ENCODE measurements around the gene NGRN. TPM values are rescaled to one million over a fixed set of nuclear protein-coding genes. Genes with fewer than 3 reads are reported as not detected.
"Not testable (repeated sequence)": the region's sequence is repeated elsewhere in the genome, so short reads cannot be mapped to it uniquely, and the experiment has no call there.

Gene NGRN
- total RNA-seq, 1 experiment from 2014 or later = 101 TPM

GRCh38 chr15:90294159-90294558 lies 28.7 kb downstream of the NGRN start:
- intact Hi-C loops (cut with micrococcal nuclease; ENCODE audit: unreplicated experiment) = loop anchor here (5.0 kb wide), 1 partner anchor 593 kb away; no protein-coding TSS in a partner anchor
- no TSS peak for BruUV-seq (replicated peaks)
- CTCF ChIA-PET = interaction anchor here (0.8 to 2.4 kb wide), 19 partner anchors 11 to 640 kb away, joined by 3 to 20 read pairs (median 5); partner anchors contain the start of genes CIB1, GDPGP1, IQGAP1 and NGRN
- Histone ChIP-seq H3K27me3 (replicated peaks; ENCODE audit: control insufficient read depth, insufficient read depth, low read length) (no peaks in the 10 kb centered on the region), H3K4me3 (ENCODE audit: low read depth, low read length) (no peak overlapping the region), H3K4me1 (peaks cover 4% of the 10 kb centered on the region; the same call in 1 of the 2 replicates), H3K36me3 (ENCODE audit: control insufficient read depth, insufficient read depth, low read length) (no peaks in the 10 kb centered on the region), H3K9me3 (no peaks in the 10 kb centered on the region)
- no peaks in the 10 kb centered on the region for H3K27me3 Mint-ChIP-seq (ENCODE audit: insufficient read depth, unreplicated experiment)
- no peaks in the 10 kb centered on the region for H3K9me3 Mint-ChIP-seq (ENCODE audit: unreplicated experiment)
- no peak for DNase-seq
- peaks cover 7% of the 10 kb centered on the region for H3K4me1 Mint-ChIP-seq (ENCODE audit: low read depth, unreplicated experiment)
- POLR2A ChIA-PET = no interaction called here
- TF ChIP-seq CTCF (IDR thresholded peaks at IDR 0.05; ENCODE audit: insufficient read depth in 1 of 2, low read depth in 1 of 2, low read length in 1 of 2, severe bottlenecking in 1 of 2, unreplicated experiment in 1 of 2) = no peak
- no peaks in the 10 kb centered on the region for H3K36me3 Mint-ChIP-seq (ENCODE audit: insufficient read depth, unreplicated experiment)
- no peak overlapping the region for H3K27ac Mint-ChIP-seq (ENCODE audit: unreplicated experiment)
- no peak overlapping the region for H3K4me3 Mint-ChIP-seq (ENCODE audit: unreplicated experiment)

GRCh38 chr15:90294601-90295269 lies 29.3 kb downstream of the NGRN start:
- no peak overlapping the region for H3K27ac Mint-ChIP-seq (ENCODE audit: unreplicated experiment)
- POLR2A ChIA-PET = no interaction called here
- no peak for DNase-seq
- Histone ChIP-seq H3K4me3 (ENCODE audit: low read depth, low read length) (no peak overlapping the region), H3K27me3 (replicated peaks; ENCODE audit: control insufficient read depth, insufficient read depth, low read length) (no peaks in the 10 kb centered on the region), H3K9me3 (no peaks in the 10 kb centered on the region), H3K36me3 (ENCODE audit: control insufficient read depth, insufficient read depth, low read length) (no peaks in the 10 kb centered on the region), H3K4me1 (peaks cover 4% of the 10 kb centered on the region; the same call in 1 of the 2 replicates)
- CTCF ChIA-PET = interaction anchor here (2.4 kb wide), 1 partner anchor 24 kb away, joined by 16 read pairs; no protein-coding TSS in a partner anchor
- no TSS peak for BruUV-seq (replicated peaks)
- no peaks in the 10 kb centered on the region for H3K27me3 Mint-ChIP-seq (ENCODE audit: insufficient read depth, unreplicated experiment)
- H3K4me3 Mint-ChIP-seq (ENCODE audit: unreplicated experiment) = no peak overlapping the region
- intact Hi-C loops (cut with micrococcal nuclease; ENCODE audit: unreplicated experiment) = loop anchor here (5.0 kb wide), 1 partner anchor 593 kb away; no protein-coding TSS in a partner anchor
- peaks cover 7% of the 10 kb centered on the region for H3K4me1 Mint-ChIP-seq (ENCODE audit: low read depth, unreplicated experiment)
- H3K9me3 Mint-ChIP-seq (ENCODE audit: unreplicated experiment) = no peaks in the 10 kb centered on the region
- H3K36me3 Mint-ChIP-seq (ENCODE audit: insufficient read depth, unreplicated experiment) = no peaks in the 10 kb centered on the region
- TF ChIP-seq CTCF (IDR thresholded peaks at IDR 0.05; ENCODE audit: insufficient read depth in 1 of 2, low read depth in 1 of 2, low read length in 1 of 2, severe bottlenecking in 1 of 2, unreplicated experiment in 1 of 2) = no peak

- CTCF ChIA-PET = no interaction called here
Measured at GRCh38 chr15:90295270-90295648, 29.8 kb downstream of the NGRN start.

GRCh38 chr15:90296316-90296884 lies 30.9 kb downstream of the NGRN start:
- H3K4me3 Mint-ChIP-seq (ENCODE audit: unreplicated experiment); H3K36me3 Mint-ChIP-seq (ENCODE audit: insufficient read depth, unreplicated experiment); H3K9me3 ChIP-seq; H3K27ac Mint-ChIP-seq (ENCODE audit: unreplicated experiment); H3K4me3 ChIP-seq (ENCODE audit: low read depth, low read length); POLR2A ChIA-PET; H3K36me3 ChIP-seq (ENCODE audit: control insufficient read depth, insufficient read depth, low read length); DNase-seq; BruUV-seq (replicated peaks); intact Hi-C loops (cut with micrococcal nuclease; ENCODE audit: unreplicated experiment); H3K27me3 Mint-ChIP-seq (ENCODE audit: insufficient read depth, unreplicated experiment); H3K9me3 Mint-ChIP-seq (ENCODE audit: unreplicated experiment); H3K4me1 Mint-ChIP-seq (ENCODE audit: low read depth, unreplicated experiment); H3K4me1 ChIP-seq; H3K27me3 ChIP-seq (replicated peaks; ENCODE audit: control insufficient read depth, insufficient read depth, low read length): not testable (repeated sequence)
- CTCF ChIA-PET = interaction anchor here (0.7 kb wide), 1 partner anchor 91 kb away, joined by 7 read pairs; the partner anchor contains the start of gene IQGAP1

More at GRCh38 chr15:90295270-90295648, 29.8 kb downstream of the NGRN start:
- H3K27me3 Mint-ChIP-seq (ENCODE audit: insufficient read depth, unreplicated experiment) = no peaks in the 10 kb centered on the region
- DNase-seq = no peak
- no TSS peak for BruUV-seq (replicated peaks)
- Histone ChIP-seq H3K4me3 (ENCODE audit: low read depth, low read length) (no peak overlapping the region), H3K9me3 (no peaks in the 10 kb centered on the region), H3K36me3 (ENCODE audit: control insufficient read depth, insufficient read depth, low read length) (no peaks in the 10 kb centered on the region), H3K4me1 (peaks cover 4% of the 10 kb centered on the region; the same call in 1 of the 2 replicates), H3K27me3 (replicated peaks; ENCODE audit: control insufficient read depth, insufficient read depth, low read length) (no peaks in the 10 kb centered on the region)
- peaks cover 7% of the 10 kb centered on the region for H3K4me1 Mint-ChIP-seq (ENCODE audit: low read depth, unreplicated experiment)
- H3K36me3 Mint-ChIP-seq (ENCODE audit: insufficient read depth, unreplicated experiment) = no peaks in the 10 kb centered on the region
- no peak overlapping the region for H3K4me3 Mint-ChIP-seq (ENCODE audit: unreplicated experiment)
- POLR2A ChIA-PET = no interaction called here
- no peaks in the 10 kb centered on the region for H3K9me3 Mint-ChIP-seq (ENCODE audit: unreplicated experiment)
- no peak overlapping the region for H3K27ac Mint-ChIP-seq (ENCODE audit: unreplicated experiment)
- no peak for TF ChIP-seq CTCF (IDR thresholded peaks at IDR 0.05; ENCODE audit: insufficient read depth in 1 of 2, low read depth in 1 of 2, low read length in 1 of 2, severe bottlenecking in 1 of 2, unreplicated experiment in 1 of 2)
- intact Hi-C loops (cut with micrococcal nuclease; ENCODE audit: unreplicated experiment) = no loop called here

Data from Caco-2 (cell line).